Neural progenitor cell (in vitro differentiated cells): ENCODE measurements around the gene SLC6A17. TPM values are rescaled to one million over a fixed set of nuclear protein-coding genes. Genes with fewer than 3 reads are reported as not detected.

Experiments
- DNase-seq: peaks from one replicate; pipeline ENCODE4 v3.0.0-alpha.2; 2016; ENCODE audit warnings: low spot score
- H2AFZ ChIP-seq: fragments of 200-600 bp; sonication (generic); replicated peaks from 2 replicates; pipeline ENCODE4 v1.6.1; 2016; ENCODE audit warnings: antibody characterized with exemption
- H3F3A ChIP-seq: fragments of 200-600 bp; sonication (generic); 2 replicates; pipeline ENCODE4 v1.6.1; 2016; ENCODE audit warnings: antibody characterized with exemption, low read depth
- H3K27ac ChIP-seq: fragments of 200-600 bp; sonication (generic); 2 replicates; pipeline ENCODE4 v1.5.1; 2016; ENCODE audit warnings: mild to moderate bottlenecking
- H3K27me3 ChIP-seq: fragments of 200-600 bp; sonication (generic); 2 replicates; pipeline ENCODE4 v1.6.1; 2016; ENCODE audit warnings: mild to moderate bottlenecking, moderate library complexity
- H3K36me3 ChIP-seq: fragments of 200-600 bp; sonication (generic); 2 replicates; pipeline ENCODE4 v1.5.1; 2016
- H3K4me1 ChIP-seq: fragments of 200-600 bp; sonication (generic); 2 replicates; pipeline ENCODE4 v1.6.1; 2016; ENCODE audit warnings: mixed run types
- H3K4me2 ChIP-seq: fragments of 200-600 bp; sonication (generic); 2 replicates; pipeline ENCODE4 v1.6.1; 2016
- H3K4me3 ChIP-seq: fragments of 200-600 bp; sonication (generic); 2 replicates; pipeline ENCODE4 v1.5.1; 2016
- H3K79me2 ChIP-seq: fragments of 200-600 bp; sonication (generic); 2 replicates; pipeline ENCODE4 v1.6.1; 2016; ENCODE audit warnings: low read depth
- H3K9ac ChIP-seq: fragments of 200-600 bp; sonication (generic); 2 replicates; pipeline ENCODE4 v1.6.1; 2016
- H3K9me3 ChIP-seq: fragments of 200-600 bp; sonication (generic); 2 replicates; pipeline ENCODE4 v1.5.1; 2016; ENCODE audit warnings: low read depth
- H4K20me1 ChIP-seq: fragments of 200-600 bp; sonication (generic); 2 replicates; pipeline ENCODE4 v1.6.1; 2016; ENCODE audit warnings: low read depth
- H3K27ac Mint-ChIP-seq: 3 replicates; pipeline ENCODE4 v1.8.0; 2021; ENCODE audit warnings: mixed read lengths
- H3K27me3 Mint-ChIP-seq: 2 replicates; pipeline ENCODE4 v1.8.0; 2022; ENCODE audit warnings: low read depth, mild to moderate bottlenecking, inconsistent platforms, moderate library complexity, mixed read lengths; ENCODE audit not compliant: insufficient read depth
- H3K36me3 Mint-ChIP-seq: 3 replicates; pipeline ENCODE4 v1.8.0; 2021; ENCODE audit warnings: mixed read lengths
- H3K4me1 Mint-ChIP-seq: 3 replicates; pipeline ENCODE4 v1.8.0; 2021; ENCODE audit warnings: mixed read lengths
- H3K4me3 Mint-ChIP-seq: 3 replicates; pipeline ENCODE4 v1.8.0; 2021; ENCODE audit warnings: mild to moderate bottlenecking, moderate library complexity, mixed read lengths
- H3K9me3 Mint-ChIP-seq: 3 replicates; pipeline ENCODE4 v1.8.0; 2020; ENCODE audit warnings: mixed read lengths
- EZH2 ChIP-seq: fragments of 200-600 bp; sonication (generic); IDR thresholded peaks from 2 replicates; pipeline ENCODE4 v1.6.1; 2017; ENCODE audit warnings: antibody characterized with exemption, mild to moderate bottlenecking, moderate library complexity
- EZH2phosphoT487 ChIP-seq: fragments of 200-600 bp; sonication (generic); IDR thresholded peaks from 2 replicates; pipeline ENCODE4 v1.6.1; 2017; ENCODE audit warnings: antibody characterized with exemption
- total RNA-seq: library from RNA; depleted of rRNA; stranded (reverse); fragments of >200 nt; gene quantifications from 2 replicates; pipeline ENCODE4 v1.2.3, GENCODE V29; 2015; ENCODE audit warnings: low replicate concordance
- TF ChIP-seq, protein P1 (sequence below): fragments of 200-600 bp; sonication (generic); IDR thresholded peaks from 2 replicates; pipeline ENCODE4 v1.5.1; 2017; ENCODE audit warnings: antibody characterized with exemption, mild to moderate bottlenecking

Gene SLC6A17
- 0.06 TPM in 1 of 2 replicates, not detected in the other for total RNA-seq

DNA sequence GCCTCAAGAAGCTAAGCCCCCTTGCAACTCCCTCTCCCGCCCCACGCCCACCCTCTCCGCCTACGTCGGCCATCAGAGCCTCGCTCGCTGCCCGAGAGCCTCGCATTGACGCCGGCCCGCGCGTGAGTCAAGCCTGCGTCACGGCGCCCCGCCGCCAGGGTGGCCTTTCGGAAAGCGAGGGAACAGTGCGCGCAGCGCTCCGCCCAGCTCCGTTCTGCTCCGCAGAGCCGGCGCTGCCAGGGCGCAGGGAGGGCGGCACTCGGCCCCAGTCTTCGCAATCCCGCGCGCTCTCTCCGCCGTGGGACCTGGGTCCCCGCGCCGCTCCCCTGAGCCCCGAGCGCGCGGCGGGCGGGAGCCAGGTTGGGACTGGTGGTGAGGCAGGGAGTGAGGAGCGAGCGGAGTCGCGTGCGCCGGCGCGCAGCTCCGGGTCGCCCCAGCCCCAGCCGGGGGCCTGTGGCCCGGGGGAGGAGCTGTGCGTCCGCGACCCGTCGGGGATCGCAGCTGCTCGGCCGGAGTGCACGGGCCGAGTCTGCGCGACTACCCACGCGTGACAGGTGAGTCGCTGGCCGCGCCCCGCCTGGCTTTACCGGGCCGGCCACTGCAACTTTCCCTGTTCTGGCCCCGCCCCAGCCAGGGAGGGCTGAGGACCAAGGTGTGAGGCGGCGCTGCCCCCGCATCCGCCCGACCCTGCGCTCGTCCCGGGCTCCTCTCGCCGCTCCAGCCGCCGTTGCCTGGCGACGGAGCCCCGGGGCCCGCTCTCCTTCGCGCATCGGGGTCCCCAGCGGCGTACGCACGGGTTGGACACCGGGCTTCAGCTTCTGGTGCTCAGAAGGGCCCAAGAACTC is at the start of gene SLC6A17:
Gene SLC6A17 (plus strand): TSS at position 165 of the 845 bp plus-strand sequence. CDS start 16,436 bp downstream, outside the sequence.
- H3K79me2 ChIP-seq: no peaks in the 10 kb centered on the region
- peak within 1 kb of the TSS; percentile 74 for H3K4me3 Mint-ChIP-seq
- peaks cover 34% of the 10 kb centered on the region for H3K27me3 Mint-ChIP-seq
- H3F3A ChIP-seq: no peaks in the 10 kb centered on the region
- peaks cover 41% of the 10 kb centered on the region for H4K20me1 ChIP-seq
- H3K9me3 Mint-ChIP-seq: peaks cover 3% of the 10 kb centered on the region
- H3K9ac ChIP-seq: no peak within 1 kb of the TSS
- H3K27ac ChIP-seq: no peak within 1 kb of the TSS
- peaks cover 8% of the 10 kb centered on the region for H3K4me1 ChIP-seq
- H3K36me3 Mint-ChIP-seq: no peaks in the 10 kb centered on the region
- H3K27me3 ChIP-seq: peaks cover 100% of the 10 kb centered on the region
- no peak within 1 kb of the TSS for H3K27ac Mint-ChIP-seq
- peak within 1 kb of the TSS; percentile 36 for H2AFZ ChIP-seq
- H3K36me3 ChIP-seq: no peaks in the 10 kb centered on the region
- TF ChIP-seq EZH2 (peak; percentile 93), EZH2phosphoT487 (peak; percentile 93)
- TF ChIP-seq, protein P1, sequence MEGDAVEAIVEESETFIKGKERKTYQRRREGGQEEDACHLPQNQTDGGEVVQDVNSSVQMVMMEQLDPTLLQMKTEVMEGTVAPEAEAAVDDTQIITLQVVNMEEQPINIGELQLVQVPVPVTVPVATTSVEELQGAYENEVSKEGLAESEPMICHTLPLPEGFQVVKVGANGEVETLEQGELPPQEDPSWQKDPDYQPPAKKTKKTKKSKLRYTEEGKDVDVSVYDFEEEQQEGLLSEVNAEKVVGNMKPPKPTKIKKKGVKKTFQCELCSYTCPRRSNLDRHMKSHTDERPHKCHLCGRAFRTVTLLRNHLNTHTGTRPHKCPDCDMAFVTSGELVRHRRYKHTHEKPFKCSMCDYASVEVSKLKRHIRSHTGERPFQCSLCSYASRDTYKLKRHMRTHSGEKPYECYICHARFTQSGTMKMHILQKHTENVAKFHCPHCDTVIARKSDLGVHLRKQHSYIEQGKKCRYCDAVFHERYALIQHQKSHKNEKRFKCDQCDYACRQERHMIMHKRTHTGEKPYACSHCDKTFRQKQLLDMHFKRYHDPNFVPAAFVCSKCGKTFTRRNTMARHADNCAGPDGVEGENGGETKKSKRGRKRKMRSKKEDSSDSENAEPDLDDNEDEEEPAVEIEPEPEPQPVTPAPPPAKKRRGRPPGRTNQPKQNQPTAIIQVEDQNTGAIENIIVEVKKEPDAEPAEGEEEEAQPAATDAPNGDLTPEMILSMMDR: peak; percentile 38
- H3K9me3 ChIP-seq: no peaks in the 10 kb centered on the region
- H3K4me1 Mint-ChIP-seq: peaks cover 3% of the 10 kb centered on the region
- H3K4me2 ChIP-seq: peak within 1 kb of the TSS; percentile 97
- H3K4me3 ChIP-seq: peak within 1 kb of the TSS; percentile 50
- DNase-seq: peak; percentile 75

DNA sequence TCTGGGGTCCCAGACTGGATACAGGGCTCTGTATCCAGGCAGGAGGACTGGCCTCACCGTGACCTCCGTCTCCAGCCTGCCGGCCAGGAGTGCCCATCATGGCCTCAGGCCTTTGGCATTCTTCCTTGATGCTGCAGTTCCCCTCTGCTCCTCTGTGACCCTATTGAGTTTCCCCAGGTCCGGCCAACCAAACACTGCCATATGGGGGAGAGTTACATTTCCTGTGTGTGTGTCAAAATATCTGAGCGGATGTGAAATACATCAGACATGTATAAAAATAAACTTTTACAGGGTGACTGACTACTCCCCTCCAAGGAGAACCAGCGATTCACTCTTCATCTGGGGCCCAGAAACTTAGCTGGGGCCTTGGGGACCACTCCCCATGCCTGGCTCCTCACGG is 48.2 kb upstream of the SLC6A17 start:
- peaks cover 5% of the 10 kb centered on the region for H3K4me1 Mint-ChIP-seq

DNA sequence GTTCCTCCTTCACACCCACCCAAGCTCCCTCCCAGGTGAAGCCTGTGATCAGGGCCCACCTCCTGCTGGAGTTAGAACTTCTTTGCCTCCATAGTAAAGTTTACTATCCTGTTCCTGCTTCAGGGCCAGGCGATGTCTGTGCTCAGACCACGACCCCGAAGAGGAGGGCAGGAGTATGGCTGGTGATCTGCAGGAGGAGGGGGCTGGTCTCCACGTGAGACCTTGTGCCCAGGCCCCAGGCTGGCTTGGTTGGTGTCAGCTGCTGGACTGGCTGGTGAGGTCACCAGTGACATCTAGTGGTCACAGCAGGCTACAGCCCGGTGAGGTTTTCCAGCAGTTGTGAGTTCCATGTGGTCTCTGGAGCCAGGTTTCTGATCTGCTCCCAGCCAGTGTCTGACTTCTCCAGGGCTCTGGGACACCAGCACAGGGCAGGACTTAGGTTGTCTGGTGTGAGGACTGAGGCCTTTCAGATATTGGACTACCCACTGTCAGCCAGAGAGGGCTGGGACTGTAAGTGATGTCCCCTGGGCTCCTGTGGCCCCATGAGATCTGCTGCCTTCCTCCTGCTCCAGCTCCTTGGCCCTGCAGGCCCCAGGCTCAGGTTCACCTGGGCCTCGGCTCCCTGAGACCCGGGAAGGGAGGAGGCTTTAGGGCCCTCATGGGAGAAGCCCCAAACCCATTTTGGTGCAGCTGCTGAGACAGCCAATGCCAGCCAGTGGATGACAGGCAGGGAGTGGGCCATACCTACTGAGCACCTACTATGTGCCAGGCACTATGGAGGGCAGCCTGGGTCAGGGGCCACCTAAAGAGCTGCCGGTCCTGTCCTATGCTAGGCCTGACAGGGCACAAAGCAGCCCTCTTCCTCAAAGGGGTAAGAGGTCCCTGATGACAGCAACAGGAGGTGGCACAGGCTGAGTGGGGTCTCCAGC is 44.0 kb upstream of the SLC6A17 start:
- Histone ChIP-seq H3K4me3 (no peak overlapping the region), H3F3A (no peaks in the 10 kb centered on the region), H2AFZ (peak overlapping the region; percentile 69), H3K9ac (no peak overlapping the region), H3K79me2 (no peaks in the 10 kb centered on the region), H4K20me1 (no peaks in the 10 kb centered on the region), H3K27ac (no peak overlapping the region), H3K4me2 (no peak overlapping the region), H3K36me3 (no peaks in the 10 kb centered on the region), H3K27me3 (no peaks in the 10 kb centered on the region), H3K9me3 (no peaks in the 10 kb centered on the region), H3K4me1 (no peaks in the 10 kb centered on the region)
- H3K9me3 Mint-ChIP-seq: no peaks in the 10 kb centered on the region
- H3K4me1 Mint-ChIP-seq: no peaks in the 10 kb centered on the region
- H3K36me3 Mint-ChIP-seq: no peaks in the 10 kb centered on the region
- H3K4me3 Mint-ChIP-seq: no peak overlapping the region
- no peak overlapping the region for H3K27ac Mint-ChIP-seq
- no peak for TF ChIP-seq EZH2phosphoT487
- TF ChIP-seq, protein P1: peak; percentile 88
- no peak for TF ChIP-seq EZH2
- peak; percentile 82 for DNase-seq
- H3K27me3 Mint-ChIP-seq: peaks cover 8% of the 10 kb centered on the region

More for the DNA sequence above, 48.2 kb upstream of the SLC6A17 start:
- Histone ChIP-seq H4K20me1 (no peaks in the 10 kb centered on the region), H2AFZ (no peak overlapping the region), H3K4me3 (no peak overlapping the region), H3K79me2 (no peaks in the 10 kb centered on the region), H3K4me1 (no peaks in the 10 kb centered on the region), H3K27me3 (no peaks in the 10 kb centered on the region), H3K4me2 (no peak overlapping the region), H3K9me3 (no peaks in the 10 kb centered on the region), H3K9ac (no peak overlapping the region), H3K36me3 (no peaks in the 10 kb centered on the region), H3F3A (no peaks in the 10 kb centered on the region), H3K27ac (no peak overlapping the region)
- no peak overlapping the region for H3K4me3 Mint-ChIP-seq
- H3K36me3 Mint-ChIP-seq: no peaks in the 10 kb centered on the region
- H3K27me3 Mint-ChIP-seq: peaks cover 9% of the 10 kb centered on the region
- H3K9me3 Mint-ChIP-seq: no peaks in the 10 kb centered on the region
- H3K27ac Mint-ChIP-seq: no peak overlapping the region
- no peak for DNase-seq
- TF ChIP-seq, protein P1: no peak
- TF ChIP-seq EZH2phosphoT487: no peak
- no peak for TF ChIP-seq EZH2
